Right lobe of liver (tissue), 6 donors: ENCODE results near the gene VPS26A. TPM values are rescaled to one million over a fixed set of nuclear protein-coding genes. Genes with fewer than 3 reads are reported as not detected.

Experiments
- ATAC-seq, 4 donors: fragments of 200-7000 bp; cut with Tn5 transposase; one replicate each; pipeline ENCODE4 v1.9.1; 2020; ENCODE audit warnings: mild to moderate bottlenecking in 4 of 4, moderate library complexity in 4 of 4
- DNase-seq, 3 donors: peaks; one replicate each; pipeline ENCODE4 v3.0.0-alpha.2; 2020
- H3K27ac ChIP-seq, 3 donors: fragments of 200-600 bp; one replicate each; pipeline ENCODE4 v1.8.0; 2022
- H3K27me3 ChIP-seq, 2 donors: fragments of 200-600 bp; one replicate each; pipeline ENCODE4 v1.8.0; 2022
- H3K36me3 ChIP-seq, 4 donors: fragments of 200-600 bp; sonication (generic) in 1 of 4; one replicate each; pipeline versions ENCODE4 v1.5.1 to v1.8.0; 2017 to 2022; ENCODE audit warnings: control low read depth in 1 of 4
- H3K4me1 ChIP-seq, 4 donors: fragments of 200-600 bp; sonication (generic) in 1 of 4; one replicate each; pipeline versions ENCODE4 v1.5.1 to v1.8.0; 2017 to 2022; ENCODE audit warnings: control low read depth in 1 of 4
- H3K4me3 ChIP-seq, 3 donors: fragments of 200-600 bp; one replicate each; pipeline ENCODE4 v1.8.0; 2022
- H3K9me3 ChIP-seq, 4 donors: fragments of 200-600 bp; sonication (generic) in 1 of 4; one replicate each; pipeline versions ENCODE4 v1.5.1 to v1.8.0; 2017 to 2022; ENCODE audit warnings: control low read depth in 1 of 4
- POLR2A ChIP-seq: fragments of 450-650 bp; IDR thresholded peaks from one replicate; pipeline ENCODE4 v1.6.1; 2017; ENCODE audit warnings: antibody characterized with exemption, mild to moderate bottlenecking
- WGBS: methylation state at CpG from one replicate; pipeline ENCODE4 v1.1.6; 2018; ENCODE audit warnings: low coverage, low lambda C conversion rate; ENCODE audit not compliant: insufficient coverage; ENCODE audit errors: missing lambda C conversion rate; 5-methylcytosine and 5-hydroxymethylcytosine counted together
- intact Hi-C, 2 donors: fragments of 100-400 bp; cut with DNase I; formaldehyde crosslinking; loops; one replicate each; pipeline versions ENCODE4 v1.11.2 to v1.14.1; 2022
- total RNA-seq, 6 experiments: library from RNA; depleted of rRNA in 2 of 6; stranded (reverse); fragments of >200 nt in 2 of 6; fragmentation: NEBNext Ultra II Directional in 3 of 6; extraction: Animal tissue kit (Norgen Biotek cat#: 25700) in 3 of 6; gene quantifications; one replicate each; pipeline versions ENCODE4 v1.1.0 to v1.2.4, GENCODE V29; 2016 to 2023
- TF ChIP-seq, protein P1 (sequence below), 4 donors: fragments of 200-600 bp in 3 of 4; fragments of 450-650 bp in 1 of 4; IDR thresholded peaks; one replicate each; pipeline versions ENCODE4 v1.5.1 to v1.8.0; 2016 to 2022; ENCODE audit warnings: antibody characterized with exemption in 4 of 4, mild to moderate bottlenecking in 2 of 4
- donor health status: DM: no; HTN: yes; CAD: no.
- donor health status: DM: no; HTN: no; CAD: no.
- donor health status: DM: no; HTN: no; CAD: no.
- donor health status: DM: no; HTN: yes; CAD: no.
- donor health status: DM: no; HTN: yes; CAD: no.

Gene VPS26A
- total RNA-seq, 6 experiments from 2014 or later: 13.3 to 24.7 (median 19.3) TPM

DNA sequence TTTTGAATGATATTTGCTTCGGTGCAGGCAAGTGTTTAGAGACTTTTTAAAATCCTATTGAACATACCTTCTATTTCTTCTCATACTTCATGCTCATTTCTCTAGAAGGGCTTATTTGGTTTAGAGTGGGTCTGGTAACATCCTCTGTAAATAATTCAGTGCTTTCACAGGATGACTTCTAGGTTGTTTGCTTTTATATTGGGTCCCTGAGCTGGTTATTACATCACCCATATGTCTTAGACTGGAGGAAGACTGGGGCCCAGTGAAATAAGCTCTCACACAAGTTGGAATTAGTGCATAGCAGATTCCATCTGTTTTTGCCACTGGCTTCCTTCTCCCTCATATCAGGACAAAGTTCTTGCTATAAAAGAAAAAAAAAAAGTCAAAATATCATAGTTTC lies 62.5 kb downstream of the VPS26A start:
- peaks cover 0 to 8% (median 1%) of the 10 kb centered on the region in 4 donors for H3K4me1 ChIP-seq
- TF ChIP-seq, protein P1, sequence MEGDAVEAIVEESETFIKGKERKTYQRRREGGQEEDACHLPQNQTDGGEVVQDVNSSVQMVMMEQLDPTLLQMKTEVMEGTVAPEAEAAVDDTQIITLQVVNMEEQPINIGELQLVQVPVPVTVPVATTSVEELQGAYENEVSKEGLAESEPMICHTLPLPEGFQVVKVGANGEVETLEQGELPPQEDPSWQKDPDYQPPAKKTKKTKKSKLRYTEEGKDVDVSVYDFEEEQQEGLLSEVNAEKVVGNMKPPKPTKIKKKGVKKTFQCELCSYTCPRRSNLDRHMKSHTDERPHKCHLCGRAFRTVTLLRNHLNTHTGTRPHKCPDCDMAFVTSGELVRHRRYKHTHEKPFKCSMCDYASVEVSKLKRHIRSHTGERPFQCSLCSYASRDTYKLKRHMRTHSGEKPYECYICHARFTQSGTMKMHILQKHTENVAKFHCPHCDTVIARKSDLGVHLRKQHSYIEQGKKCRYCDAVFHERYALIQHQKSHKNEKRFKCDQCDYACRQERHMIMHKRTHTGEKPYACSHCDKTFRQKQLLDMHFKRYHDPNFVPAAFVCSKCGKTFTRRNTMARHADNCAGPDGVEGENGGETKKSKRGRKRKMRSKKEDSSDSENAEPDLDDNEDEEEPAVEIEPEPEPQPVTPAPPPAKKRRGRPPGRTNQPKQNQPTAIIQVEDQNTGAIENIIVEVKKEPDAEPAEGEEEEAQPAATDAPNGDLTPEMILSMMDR (IDR thresholded peaks at IDR 0.05): no peak
- TF ChIP-seq POLR2A: no peak
- H3K36me3 ChIP-seq: peaks cover 0 to 37% (median 15%) of the 10 kb centered on the region in 4 donors
- no peak for DNase-seq
- intact Hi-C loops: no loop called here
- no peak overlapping the region for H3K27ac ChIP-seq
- no peaks in the 10 kb centered on the region for H3K9me3 ChIP-seq
- H3K27me3 ChIP-seq: no peaks in the 10 kb centered on the region
- H3K4me3 ChIP-seq: no peak overlapping the region
- 100% methylated on average over 1 of the region's 1 CpG for WGBS
- no peak for ATAC-seq

DNA sequence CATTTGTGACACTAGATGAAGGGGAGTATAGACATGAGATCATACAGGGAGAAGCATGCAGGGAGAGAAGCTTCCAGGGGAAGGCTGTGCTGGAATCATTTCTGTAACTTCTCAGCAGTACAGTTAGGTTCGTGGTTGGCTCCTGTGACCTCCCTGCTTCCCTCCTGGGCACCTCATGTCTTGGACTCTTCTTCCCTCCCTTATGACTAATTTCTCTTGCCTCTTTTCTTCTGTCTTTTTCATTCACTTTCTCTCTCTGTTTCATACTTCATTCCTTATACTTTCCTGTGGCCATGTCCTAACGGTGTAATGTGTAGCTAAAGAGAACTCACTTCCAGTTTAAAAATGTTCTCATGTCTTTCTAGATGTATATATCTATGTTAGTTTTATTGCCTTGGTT lies 77.1 kb downstream of the VPS26A start:
- intact Hi-C loops: no loop called here
- 88% methylated on average over 1 of the region's 2 CpGs for WGBS
- no peaks in the 10 kb centered on the region for H3K4me1 ChIP-seq
- no peak overlapping the region for H3K4me3 ChIP-seq
- no peaks in the 10 kb centered on the region for H3K27me3 ChIP-seq
- no peaks in the 10 kb centered on the region for H3K9me3 ChIP-seq
- no peak for DNase-seq
- no peak overlapping the region for H3K27ac ChIP-seq
- peak in 1 of 4 donors; percentile 11 for ATAC-seq
- peaks cover 0 to 73% (median 13%) of the 10 kb centered on the region in 4 donors for H3K36me3 ChIP-seq
- TF ChIP-seq, protein P1 (IDR thresholded peaks at IDR 0.05): no peak
- no peak for TF ChIP-seq POLR2A

DNA sequence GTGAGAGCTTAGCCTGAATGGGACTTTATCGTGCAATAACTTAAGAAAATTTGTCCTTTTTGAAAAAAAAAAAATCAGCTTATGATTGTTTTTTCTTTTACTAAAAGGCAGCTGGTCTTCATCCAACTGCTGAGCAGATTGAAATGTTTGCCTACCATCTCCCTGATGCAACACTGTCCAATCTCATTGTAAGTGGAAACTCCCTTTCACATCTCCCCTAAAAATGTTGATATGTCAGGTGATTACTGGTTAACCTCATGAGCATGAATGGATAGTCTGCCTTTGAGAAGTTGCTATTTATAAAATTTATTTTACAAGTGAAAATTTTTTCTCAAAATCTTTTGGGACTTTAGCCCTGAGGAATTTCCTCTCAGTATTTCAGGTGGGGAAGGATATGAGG lies 78.4 kb downstream of the VPS26A start:
- H3K27me3 ChIP-seq: no peaks in the 10 kb centered on the region
- 44% methylated on average over 1 of the region's 1 CpG for WGBS
- DNase-seq: no peak
- H3K27ac ChIP-seq: peak overlapping the region in 1 of 3 donors; percentile 10
- no peaks in the 10 kb centered on the region for H3K9me3 ChIP-seq
- intact Hi-C loops: no loop called here
- no peaks in the 10 kb centered on the region for H3K4me1 ChIP-seq
- no peak overlapping the region for H3K4me3 ChIP-seq
- H3K36me3 ChIP-seq: peaks cover 0 to 75% (median 17%) of the 10 kb centered on the region in 4 donors
- peak in 3 of 4 donors; percentile 37 to 94 (median 40) for ATAC-seq
- TF ChIP-seq, protein P1 (IDR thresholded peaks at IDR 0.05): no peak
- TF ChIP-seq POLR2A: no peak

DNA sequence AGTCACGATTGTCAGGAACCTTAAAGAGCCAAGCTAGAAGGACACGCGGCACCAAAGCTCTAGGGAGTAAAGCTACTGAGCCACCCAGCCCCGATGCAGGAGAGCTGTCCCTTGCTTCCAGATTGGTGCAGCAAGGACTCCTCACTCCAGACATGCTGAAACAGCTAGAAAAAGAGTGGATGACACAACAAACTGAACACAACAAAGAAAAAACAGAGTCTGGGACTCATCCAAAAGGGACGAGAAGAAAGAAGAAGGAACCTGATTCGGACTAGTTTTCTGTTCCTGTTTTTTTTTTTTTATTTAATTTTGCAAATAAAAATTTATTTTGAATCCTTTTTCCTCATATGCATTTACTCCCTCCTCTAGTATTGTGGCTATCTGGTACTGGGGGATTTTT lies 84.8 kb downstream of the VPS26A start:
- H3K27ac ChIP-seq: no peak overlapping the region
- H3K4me1 ChIP-seq: no peaks in the 10 kb centered on the region
- H3K9me3 ChIP-seq: no peaks in the 10 kb centered on the region
- ATAC-seq: no peak
- intact Hi-C loops: no loop called here
- peaks cover 0 to 43% (median 16%) of the 10 kb centered on the region in 4 donors for H3K36me3 ChIP-seq
- H3K4me3 ChIP-seq: no peak overlapping the region
- no peak for DNase-seq
- H3K27me3 ChIP-seq: no peaks in the 10 kb centered on the region
- TF ChIP-seq, protein P1 (IDR thresholded peaks at IDR 0.05): no peak
- TF ChIP-seq POLR2A: no peak
- WGBS: 74% methylated on average over 5 of the region's 6 CpGs
